8988T (cell line): ENCODE measurements around the gene GJC2.
"Not testable (repeated sequence)": the region's sequence is repeated elsewhere in the genome, so short reads cannot be mapped to it uniquely, and the experiment has no call there.

Experiments used
- DNase-seq: peaks from one replicate; pipeline ENCODE4 v3.0.0; 2011

The GJC2 gene

GRCh38 chr1:228149406-228150119, at the start of gene GJC2:
Gene GJC2 (plus strand): TSS chr1:228149930. CDS start chr1:228157759, 7,829 bp downstream.
- DNase-seq = no peak

GRCh38 chr1:228100822-228101613, 48.7 kb upstream of the GJC2 start:
- DNase-seq = peak; percentile 31

- DNase-seq = peak; percentile 52
These were observed 48.1 kb upstream of the GJC2 start for GRCh38 chr1:228101614-228101993.

- DNase-seq = peak; percentile 91
These were observed 47.5 kb upstream of the GJC2 start for GRCh38 chr1:228101994-228102790.

- DNase-seq = peak; percentile 99
These were observed 46.7 kb upstream of the GJC2 start, which contains the start of gene C1orf35 for GRCh38 chr1:228102791-228103620. Gene C1orf35 (minus strand): TSS chr1:228103325. CDS start chr1:228103227, 98 bp downstream.

- peak; percentile 6 for DNase-seq
These were observed 45.0 kb upstream of the GJC2 start for GRCh38 chr1:228104526-228105269.

- peak; percentile 11 for DNase-seq
These were observed 44.3 kb upstream of the GJC2 start for GRCh38 chr1:228105270-228105995.

- no peak for DNase-seq
These were observed 43.5 kb upstream of the GJC2 start for GRCh38 chr1:228105996-228106799.

- peak; percentile 5 for DNase-seq
These were observed 43.0 kb upstream of the GJC2 start for GRCh38 chr1:228106800-228107054.

- no peak for DNase-seq
These were observed 42.1 kb upstream of the GJC2 start for GRCh38 chr1:228107636-228108035.

- DNase-seq = no peak
These were observed 41.6 kb upstream of the GJC2 start for GRCh38 chr1:228108055-228108690.

- DNase-seq = no peak
These were observed 41.0 kb upstream of the GJC2 start for GRCh38 chr1:228108742-228109072.

- peak; percentile 90 for DNase-seq
These were observed 40.4 kb upstream of the GJC2 start, which contains the start of gene MRPL55 for GRCh38 chr1:228109073-228109961. Gene MRPL55 (minus strand): TSS chr1:228109299. CDS start chr1:228108260, 1,039 bp downstream.

- no peak for DNase-seq
These were observed 39.7 kb upstream of the GJC2 start for GRCh38 chr1:228109962-228110488.

GRCh38 chr1:228110556-228110955, 39.2 kb upstream of the GJC2 start:
- DNase-seq = no peak

- DNase-seq = not testable (repeated sequence)
These were observed 38.4 kb upstream of the GJC2 start for GRCh38 chr1:228111315-228111714.

GRCh38 chr1:228112167-228112566, 37.6 kb upstream of the GJC2 start:
- no peak for DNase-seq

- no peak for DNase-seq
These were observed 37.1 kb upstream of the GJC2 start for GRCh38 chr1:228112617-228113016.
